A549 (cell line): ENCODE results near the gene TMEFF2. TPM values are rescaled to one million over a fixed set of nuclear protein-coding genes. Genes with fewer than 3 reads are reported as not detected.

Experiments used
- ATAC-seq, 2 experiments: fragments of 200-7000 bp in 1 of 2; fragments of >200 bp in 1 of 2; cut with Nextera tagmentation in 1 of 2; cut with Tn5 transposase in 1 of 2; 3 replicates each; pipeline versions ENCODE4 v1.8.0 to v1.9.1; 2018 to 2020; ENCODE audit warnings: mild to moderate bottlenecking in 1 of 2, moderate library complexity in 1 of 2
- CTCF ChIA-PET: fragments of 300-600 bp; sonication (Branson Sonifier 250); formaldehyde crosslinking; extraction: SDS; loops from one replicate; lab custom pipeline; 2021; ENCODE audit warnings: antibody characterized with exemption, inconsistent platforms; lab: Yijun Ruan, JAX
- POLR2A ChIA-PET: fragments of 350-600 bp; formaldehyde crosslinking; extraction: SDS; loops from one replicate; lab custom pipeline; 2021; ENCODE audit warnings: antibody characterized with exemption, inconsistent platforms; lab: Yijun Ruan, JAX
- DNase-seq, 2 experiments: peaks; one replicate each; pipeline versions ENCODE4 v3.0.0 to v3.0.0-alpha.2; 2011 to 2016; ENCODE audit warnings: low read depth in 1 of 2, low spot score in 1 of 2
- FAIRE-seq: peaks from 2 replicates; lab custom pipeline; 2011; peaks lifted over from hg19 to GRCh38; lab: Jason Lieb, UNC
- H3K27ac ChIP-seq, 2 experiments: fragments of >200 bp; sonication (Bioruptor Twin); formaldehyde crosslinking; 3 replicates each; pipeline ENCODE4 v1.5.1; 2016 to 2017
- H3K4me1 ChIP-seq: fragments of >200 bp; sonication (Bioruptor Twin); formaldehyde crosslinking; 3 replicates; pipeline ENCODE4 v1.6.1; 2016
- H3K4me2 ChIP-seq: fragments of >200 bp; sonication (Bioruptor Twin); formaldehyde crosslinking; 3 replicates; pipeline ENCODE4 v1.6.1; 2016
- H3K4me3 ChIP-seq: fragments of >200 bp; sonication (Bioruptor Twin); formaldehyde crosslinking; 3 replicates; pipeline ENCODE4 v1.5.1; 2016
- H3K9me3 ChIP-seq: fragments of >200 bp; sonication (Bioruptor Twin); formaldehyde crosslinking; 3 replicates; pipeline ENCODE4 v1.6.1; 2016
- ATOH8 ChIP-seq: fragments of 250-450 bp; sonication (Bioruptor Pico); IDR thresholded peaks from 2 replicates; pipeline ENCODE4 v1.5.0; 2020; ENCODE audit warnings: low read depth, mild to moderate bottlenecking, moderate library complexity
- BHLHE40 ChIP-seq: IDR thresholded peaks from 2 replicates; pipeline ENCODE4 v1.6.1; 2012; ENCODE audit warnings: low read depth, low read length, inconsistent platforms
- CBX2 ChIP-seq: fragments of 200-600 bp; sonication (generic); IDR thresholded peaks from 2 replicates; pipeline ENCODE4 v1.6.1; 2016; ENCODE audit warnings: low read depth, mild to moderate bottlenecking, borderline replicate concordance
- CTCF ChIP-seq: fragments of >200 bp; sonication (Bioruptor Twin); formaldehyde crosslinking; IDR thresholded peaks from 3 replicates; pipeline ENCODE4 v1.5.1; 2016
- ELK1 ChIP-seq: fragments of 150-350 bp; IDR thresholded peaks from 2 replicates; pipeline ENCODE4 v1.6.1; 2014; ENCODE audit warnings: low read depth, mild to moderate bottlenecking, low read length
- ESRRA ChIP-seq: fragments of 150-350 bp; IDR thresholded peaks from 2 replicates; pipeline ENCODE4 v1.6.1; 2014; ENCODE audit warnings: mild to moderate bottlenecking, low read length, borderline replicate concordance
- FOSL2 ChIP-seq, 2 experiments: fragments of 450-650 bp in 1 of 2; fragments of >200 bp in 1 of 2; sonication (Bioruptor Twin) in 1 of 2; formaldehyde crosslinking; IDR thresholded peaks; 2 replicates each; pipeline versions ENCODE4 v1.5.0 to v1.6.1; 2016 to 2020; ENCODE audit warnings: mild to moderate bottlenecking in 1 of 2, moderate library complexity in 1 of 2
- GATA3 ChIP-seq: IDR thresholded peaks from 2 replicates; pipeline ENCODE4 v1.6.1; 2012; ENCODE audit warnings: borderline replicate concordance
- HDAC2 ChIP-seq: fragments of 200-600 bp; sonication (generic); IDR thresholded peaks from 2 replicates; pipeline ENCODE4 v1.6.1; 2016
- HES2 ChIP-seq: fragments of >200 bp; sonication (Bioruptor Twin); formaldehyde crosslinking; IDR thresholded peaks from 2 replicates; pipeline ENCODE4 v1.6.1; 2016
- HEYL ChIP-seq: fragments of 250-450 bp; sonication (Bioruptor Pico); IDR thresholded peaks from 2 replicates; pipeline ENCODE4 v1.8.0; 2021; ENCODE audit warnings: mild to moderate bottlenecking, moderate library complexity
- HMGXB4 ChIP-seq: fragments of 250-450 bp; sonication (Bioruptor Pico); IDR thresholded peaks from 2 replicates; pipeline ENCODE4 v1.5.0; 2021; ENCODE audit warnings: mild to moderate bottlenecking, moderate library complexity, borderline replicate concordance
- HOXB5 ChIP-seq: fragments of 250-450 bp; sonication (Bioruptor Pico); IDR thresholded peaks from 2 replicates; pipeline ENCODE4 v1.5.0; 2020; ENCODE audit warnings: mild to moderate bottlenecking, moderate library complexity
- KDM1A ChIP-seq: fragments of 200-600 bp; sonication (generic); IDR thresholded peaks from 2 replicates; pipeline ENCODE4 v1.6.1; 2016; ENCODE audit warnings: low read depth, mild to moderate bottlenecking
- MAFK ChIP-seq: fragments of 450-650 bp; IDR thresholded peaks from 2 replicates; pipeline ENCODE4 v1.6.1; 2014; ENCODE audit not compliant: partially characterized antibody
- MAZ ChIP-seq: fragments of 150-350 bp; IDR thresholded peaks from 2 replicates; pipeline ENCODE4 v1.6.1; 2014; ENCODE audit warnings: antibody characterized with exemption, low read depth, low read length, borderline replicate concordance
- MYC ChIP-seq: IDR thresholded peaks from 2 replicates; pipeline ENCODE4 v1.6.1; 2012; ENCODE audit warnings: mild to moderate bottlenecking, inconsistent platforms, low read length, improper control_type of control experiment, borderline replicate concordance
- NFE2L2 ChIP-seq: fragments of 150-350 bp; conservative IDR thresholded peaks from 2 replicates; pipeline ENCODE4 v1.6.1; 2014; ENCODE audit warnings: low read length
- PBX3 ChIP-seq: IDR thresholded peaks from 2 replicates; pipeline ENCODE4 v1.6.1; 2012
- POLR2A ChIP-seq: IDR thresholded peaks from 2 replicates; pipeline ENCODE4 v1.6.1; 2012; ENCODE audit warnings: mild to moderate bottlenecking, low read length
- RCOR1 ChIP-seq: fragments of 150-350 bp; IDR thresholded peaks from 2 replicates; pipeline ENCODE4 v1.6.1; 2014; ENCODE audit warnings: antibody characterized with exemption, low read length, low read depth
- SREBF2 ChIP-seq: fragments of 450-650 bp; IDR thresholded peaks from 2 replicates; pipeline ENCODE4 v1.6.1; 2014; ENCODE audit warnings: mild to moderate bottlenecking, moderate library complexity
- TFCP2L1 ChIP-seq: fragments of 250-450 bp; sonication (Bioruptor Pico); IDR thresholded peaks from 2 replicates; pipeline ENCODE4 v1.5.0; 2021; ENCODE audit warnings: mild to moderate bottlenecking
- WGBS: methylation state at CpG from one replicate; pipeline ENCODE4 v1.1.6; 2017; ENCODE audit errors: missing lambda C conversion rate; 5-methylcytosine and 5-hydroxymethylcytosine counted together
- polyA plus RNA-seq, 4 experiments: library from polyadenylated mRNA; depleted of rRNA in 3 of 4; stranded (reverse); fragments of >200 nt; fragmentation: RNase III in 1 of 4; extraction: RNeasy Plus Mini Kit Qiagen cat#74134 plus additional on column Dnase treatment in 1 of 4; gene quantifications; 2 replicates in 3 of 4; 3 replicates in 1 of 4; pipeline ENCODE4 v1.2.3, GENCODE V29; 2011 to 2017

The TMEFF2 gene
- polyA plus RNA-seq, 2 of the 4 experiments (the other 2 are of a cell fraction), result 0.30 to 0.46 TPM

- no peak for TF ChIP-seq ATOH8 (CRISPR knock-in tag)
- TF ChIP-seq, all 56 proteins: peak for 0
Measured at GRCh38 chr2:192159736-192160135, 35.0 kb downstream of the TMEFF2 start (continued).

GRCh38 chr2:192159208-192159607 is 35.5 kb downstream of the TMEFF2 start:
- no peak overlapping the region for H3K4me3 ChIP-seq
- ATAC-seq, result no peak
- ChIA-PET CTCF (interaction anchor here (5.8 kb wide), 1 partner anchor 344 kb away, joined by 227 read pairs; no protein-coding TSS in a partner anchor), POLR2A (no interaction called here)
- WGBS, result 81% methylated on average over 2 of the region's 2 CpGs
- TF ChIP-seq FOSL2 (IDR thresholded peaks at IDR 0.05), result no peak
- TF ChIP-seq FOSL2 (CRISPR knock-in tag; IDR thresholded peaks at IDR 0.05), result peak; percentile 28; the same call in 1 of the 2 replicates
- no peak for TF ChIP-seq GATA3
- no peak for DNase-seq
- H3K4me2 ChIP-seq, result no peak overlapping the region
- FAIRE-seq, result no peak
- H3K27ac ChIP-seq, result no peak overlapping the region
- no peaks in the 10 kb centered on the region for H3K9me3 ChIP-seq
- peaks cover 5% of the 10 kb centered on the region; the same call in 1 of the 3 replicates for H3K4me1 ChIP-seq

- CTCF ChIA-PET, result interaction anchor here (1.4 to 5.1 kb wide), 2 partner anchors 346 to 618 kb away, joined by 3 to 25 read pairs; no protein-coding TSS in a partner anchor
- no peak overlapping the region for H3K4me2 ChIP-seq
- H3K9me3 ChIP-seq, result no peaks in the 10 kb centered on the region
- H3K4me3 ChIP-seq, result no peak overlapping the region
- TF ChIP-seq HMGXB4 (CRISPR knock-in tag), result no peak
- TF ChIP-seq MYC, result no peak
- no peak for TF ChIP-seq CBX2
- TF ChIP-seq ELK1, result no peak
- no peak for TF ChIP-seq HDAC2
- TF ChIP-seq, all 56 proteins: peak for 0
- Histone ChIP-seq H3K4me1 (peaks cover 5% of the 10 kb centered on the region; the same call in 1 of the 3 replicates), H3K27ac (no peak overlapping the region)
- POLR2A ChIA-PET, result no interaction called here
- DNase-seq (no peak), FAIRE-seq (no peak), ATAC-seq (no peak)
- 85% methylated on average over 4 of the region's 4 CpGs for WGBS
Measured at GRCh38 chr2:192157776-192158175, 37.0 kb downstream of the TMEFF2 start.

- TF ChIP-seq RCOR1, result no peak
- TF ChIP-seq HES2, result no peak
- no peak for TF ChIP-seq GATA3
- TF ChIP-seq MYC, result no peak
- no peak for TF ChIP-seq CTCF
- no peak for TF ChIP-seq ESRRA
- TF ChIP-seq TFCP2L1 (CRISPR knock-in tag), result no peak
- no peak for TF ChIP-seq NFE2L2
- TF ChIP-seq KDM1A, result no peak
- no peak for TF ChIP-seq MAFK
- no peak for TF ChIP-seq BHLHE40
- no peak for TF ChIP-seq HEYL (CRISPR knock-in tag)
- TF ChIP-seq POLR2A, result no peak
- TF ChIP-seq MAZ, result no peak
- TF ChIP-seq HOXB5 (CRISPR knock-in tag), result no peak
- no peak for TF ChIP-seq PBX3
- TF ChIP-seq SREBF2, result no peak
- ChIA-PET CTCF (interaction anchor here (5.1 kb wide), 1 partner anchor 343 kb away, joined by 25 read pairs; no protein-coding TSS in a partner anchor), POLR2A (interaction anchor here (0.7 to 1.3 kb wide), 2 partner anchors 9 to 341 kb away, joined by 3 read pairs; no protein-coding TSS in a partner anchor)
- FAIRE-seq, result no peak
- DNase-seq, result no peak
- Histone ChIP-seq H3K4me3 (no peak overlapping the region), H3K4me1 (no peaks in the 10 kb centered on the region), H3K4me2 (no peak overlapping the region), H3K27ac (no peak overlapping the region), H3K9me3 (no peaks in the 10 kb centered on the region)
- 12% methylated on average over 1 of the region's 1 CpG for WGBS
- ATAC-seq, result no peak
Measured at GRCh38 chr2:192155511-192156118, 39.1 kb downstream of the TMEFF2 start.
